GM18870 (cell line): ENCODE data around the gene TOLLIP.
A peak's percentile ranks its signal among the peaks of the same experiment; 100 is the strongest.
"Not testable (repeated sequence)": the region's sequence is repeated elsewhere in the genome, so short reads cannot be mapped to it uniquely, and the experiment has no call there.

ENCODE experiments used
- ATAC-seq: cut with Tn5 transposase; IDR thresholded peaks from one replicate; pipeline ENCODE4 v1.9.1; 2021; ENCODE audit warnings: moderate library complexity; ENCODE audit not compliant: unreplicated experiment

The TOLLIP gene

DNA sequence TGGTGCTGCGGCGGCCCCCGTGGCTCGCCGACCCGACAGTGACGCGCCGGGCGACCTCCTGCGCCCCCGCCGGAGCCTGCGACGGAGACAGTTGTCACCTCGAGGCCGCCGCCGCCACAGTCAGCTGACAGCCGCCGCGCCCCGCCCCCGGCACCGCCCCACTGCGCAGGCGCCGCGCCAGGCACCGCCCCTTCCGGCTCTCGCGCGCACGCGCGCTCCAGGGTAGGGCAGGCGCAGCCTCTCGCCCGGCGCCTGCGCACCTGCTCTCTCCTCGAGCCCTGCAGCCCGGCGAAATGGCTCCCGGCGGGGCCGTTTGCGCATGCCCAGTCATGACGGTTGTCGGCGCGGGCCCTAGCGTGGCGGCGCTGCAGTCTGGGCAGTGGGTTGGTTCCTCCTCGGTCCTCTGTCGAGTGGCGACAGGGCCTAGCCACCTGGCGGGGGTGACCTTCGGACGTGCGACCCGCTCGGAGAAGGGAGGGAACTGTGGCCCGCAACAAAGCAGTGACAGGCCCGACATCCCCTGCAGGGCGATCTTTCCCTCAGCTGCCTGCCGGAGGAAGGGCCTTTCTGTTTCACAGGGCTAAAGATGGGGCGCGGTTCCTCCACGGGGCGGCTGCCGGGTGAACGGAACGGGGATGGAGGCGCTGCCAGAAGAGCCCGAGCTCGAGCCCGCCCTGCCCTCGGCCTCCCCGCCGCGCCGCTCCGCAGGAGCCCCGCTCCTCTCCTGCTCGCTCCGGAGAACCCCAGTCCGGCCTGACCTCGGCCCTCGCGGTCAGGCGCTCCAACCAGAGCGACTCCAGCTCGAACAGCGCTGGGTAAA, at the start of gene TOLLIP:
TSS of gene TOLLIP (minus strand) at position 135 of the 820 bp plus-strand sequence. CDS start at position 1, 134 bp downstream.
- ATAC-seq = peak; percentile 52

DNA sequence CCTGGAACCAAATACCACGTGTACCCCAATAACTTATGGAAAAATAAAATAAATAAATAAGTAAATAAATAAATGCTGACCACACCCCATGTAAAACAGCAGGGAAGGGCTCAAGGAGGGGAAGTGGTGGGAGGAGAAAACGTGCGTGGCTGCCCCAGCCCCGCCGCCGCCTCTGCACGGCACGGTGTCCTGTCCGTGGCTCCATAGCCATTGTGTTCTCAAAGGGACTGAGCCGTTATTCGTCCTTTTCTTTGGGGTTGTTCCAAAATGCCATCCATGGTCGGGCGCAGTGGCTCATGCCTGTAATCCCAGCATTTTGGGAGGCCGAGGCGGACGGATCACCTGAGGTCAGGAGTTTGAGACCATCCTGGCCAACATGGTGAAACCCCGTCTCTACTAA, 49.5 kb upstream of the TOLLIP start:
- not testable (repeated sequence) for ATAC-seq

DNA sequence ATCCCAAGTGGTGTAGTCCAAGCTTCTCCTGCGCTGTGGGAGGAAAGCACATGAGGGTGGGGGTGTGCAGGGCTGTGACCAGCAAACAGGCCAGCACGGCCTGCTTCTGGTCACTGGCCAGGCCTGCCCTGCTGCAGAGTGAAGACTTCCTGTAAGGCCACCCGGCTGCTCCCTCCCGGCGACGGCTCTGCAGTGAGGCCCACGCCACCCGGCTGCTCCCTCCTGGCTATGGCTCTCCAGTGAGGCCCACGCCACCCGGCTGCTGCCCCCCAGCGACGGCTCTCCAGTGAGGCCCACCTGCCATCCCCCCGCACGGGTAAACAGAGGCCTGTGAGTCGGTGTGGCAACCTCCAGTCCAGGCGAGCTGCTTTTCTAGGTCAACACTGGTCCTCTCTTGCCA, 48.9 kb upstream of the TOLLIP start:
- ATAC-seq = no peak

DNA sequence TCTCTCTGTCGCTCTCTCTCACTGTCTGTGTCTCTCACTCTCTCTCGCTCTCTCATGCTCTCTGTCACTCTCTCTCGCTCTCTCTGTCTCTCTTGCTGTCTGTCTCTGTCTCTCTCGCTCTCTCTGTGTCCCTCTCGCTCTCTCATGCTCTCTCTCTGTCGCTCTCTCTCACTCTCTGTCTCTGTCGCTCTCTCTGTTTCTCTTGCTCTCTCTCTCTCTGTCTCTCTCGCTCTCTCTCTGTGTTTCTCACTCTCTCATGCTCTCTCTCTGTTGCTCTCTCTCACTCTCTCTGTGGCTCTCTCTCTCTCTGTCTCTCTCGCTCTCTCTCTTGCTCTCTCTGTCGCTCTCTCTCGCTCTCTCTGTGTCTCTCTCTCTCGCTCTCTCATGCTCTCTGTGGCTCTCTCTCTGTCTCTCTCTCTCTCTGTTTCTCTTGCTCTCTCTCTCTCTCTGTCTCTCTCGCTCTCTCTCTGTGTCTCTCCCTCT, 47.1 kb upstream of the TOLLIP start:
- no peak for ATAC-seq

DNA sequence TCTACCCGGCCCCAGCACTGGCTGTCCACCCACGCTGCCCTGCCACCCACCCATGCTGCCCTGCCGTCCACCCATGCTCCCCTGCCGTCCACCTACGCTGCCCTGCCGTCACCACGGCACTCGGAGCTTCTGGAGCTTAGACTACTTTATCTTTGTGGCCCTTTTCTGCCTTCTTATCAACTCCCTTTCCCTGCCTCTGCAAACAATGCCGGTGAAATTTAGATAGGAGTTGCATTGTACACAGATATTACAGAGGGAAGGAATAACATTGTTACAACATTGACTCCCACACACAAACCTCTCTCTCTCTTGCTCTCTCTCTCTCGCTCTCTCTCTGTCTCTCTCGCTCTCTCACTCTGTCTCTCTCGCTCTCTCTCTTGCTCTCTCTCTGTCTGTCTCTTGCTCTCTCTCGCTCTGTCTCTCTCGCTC, 46.6 kb upstream of the TOLLIP start:
- ATAC-seq = no peak

DNA sequence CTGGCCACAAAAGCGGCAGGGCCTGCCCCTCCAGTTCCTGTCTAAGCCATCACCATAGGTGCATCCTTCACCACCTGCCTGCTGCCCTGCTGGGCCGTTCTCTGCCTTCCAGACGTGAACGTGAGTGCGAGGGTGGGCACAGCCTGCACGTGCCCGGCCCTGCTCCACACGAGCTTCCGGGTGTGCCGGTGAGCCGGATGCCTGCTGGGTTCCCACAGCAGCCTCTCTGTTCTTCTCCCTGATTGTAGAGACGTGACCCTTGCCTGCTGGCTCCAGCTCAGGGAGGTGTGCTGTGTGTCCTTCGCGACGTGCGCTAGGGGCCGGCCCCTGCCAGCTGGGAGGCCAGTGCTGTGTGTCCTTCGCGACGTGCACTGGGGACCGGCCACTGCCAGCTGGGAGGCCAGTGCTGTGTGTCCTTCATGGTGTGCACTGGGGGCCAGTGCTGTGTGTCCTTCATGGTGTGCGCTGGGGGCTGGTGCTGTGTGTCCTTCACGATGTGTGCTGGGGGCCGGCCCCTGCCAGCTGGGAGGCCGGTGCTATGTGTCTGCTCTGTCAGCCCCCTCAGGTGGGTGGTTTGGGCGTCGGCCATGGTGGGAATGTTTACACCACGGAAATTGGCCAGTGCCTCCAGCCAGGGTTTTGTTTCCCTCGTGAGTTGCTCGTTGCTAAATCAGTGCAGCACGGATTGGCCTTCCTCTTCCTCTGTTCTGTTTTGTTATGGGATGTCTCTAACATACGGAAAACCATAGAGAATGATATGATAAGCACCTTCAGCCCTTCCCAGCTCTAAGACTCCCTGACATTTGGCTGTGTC, 44.9 kb upstream of the TOLLIP start:
- no peak for ATAC-seq

DNA sequence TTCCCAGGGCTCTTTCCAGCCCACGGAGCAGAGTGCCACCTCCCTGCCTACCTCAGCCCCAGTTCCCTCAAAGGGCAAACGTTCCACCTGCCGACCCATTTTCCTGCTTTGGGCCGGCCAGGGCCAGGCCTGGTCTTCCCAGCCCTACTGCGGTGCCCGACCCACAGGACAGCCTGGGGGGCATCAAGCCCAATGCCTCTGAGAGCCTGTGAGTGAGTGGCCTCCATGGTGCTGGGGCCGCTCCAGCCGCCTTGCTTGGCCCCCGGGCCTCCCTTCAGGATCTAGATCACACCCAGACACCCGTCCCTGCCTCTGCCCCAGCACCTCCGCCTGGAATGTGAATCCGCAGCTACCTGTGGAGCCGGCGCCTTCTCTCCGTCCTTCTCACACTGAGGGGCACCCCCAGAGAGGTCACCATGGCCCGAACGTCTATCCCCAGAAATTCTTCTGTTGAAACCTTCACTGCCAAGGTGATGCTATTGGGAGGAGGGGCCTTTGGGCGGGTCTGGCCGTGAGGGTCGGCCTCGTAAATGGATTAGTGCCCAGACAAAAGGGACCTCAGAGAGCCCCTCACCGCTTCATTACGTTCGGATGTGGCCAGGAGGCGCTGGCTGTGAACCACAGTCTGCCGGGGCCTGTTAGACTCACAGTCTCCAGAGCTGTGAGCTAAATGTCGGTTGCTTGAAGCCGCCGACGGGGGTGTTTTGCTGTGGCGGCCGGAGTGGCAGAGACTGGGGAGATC, 44.1 kb upstream of the TOLLIP start:
- ATAC-seq = no peak

DNA sequence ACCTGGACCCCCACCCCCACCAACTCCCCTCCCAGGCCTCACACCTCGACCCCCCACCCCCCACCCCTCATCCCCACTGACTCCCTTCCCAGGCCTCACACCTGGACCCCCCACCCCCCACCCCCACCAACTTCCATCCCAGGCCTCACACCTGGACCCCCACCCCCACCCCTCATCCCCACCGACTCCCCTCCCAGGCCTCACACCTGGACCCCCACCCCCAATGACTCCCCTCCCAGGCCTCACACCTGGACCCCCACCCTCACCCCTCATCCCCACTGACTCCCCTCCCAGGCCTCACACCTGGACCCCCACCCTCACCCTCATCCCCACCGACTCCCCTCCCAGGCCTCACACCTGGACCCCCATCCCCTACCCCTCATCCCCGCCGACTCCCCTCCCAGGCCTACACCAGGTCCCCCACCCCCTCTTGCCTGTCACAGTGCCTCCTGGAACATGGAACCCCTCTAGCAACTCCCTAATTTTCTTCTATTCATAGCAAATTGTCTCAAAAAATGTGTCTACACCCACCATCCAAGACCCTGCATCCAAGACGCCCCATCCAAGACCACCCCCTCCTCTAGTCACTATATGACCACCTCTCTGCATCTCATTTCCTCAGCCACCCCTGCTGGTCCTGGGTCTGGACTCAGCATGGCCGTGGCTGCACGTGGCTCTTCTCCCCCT, 43.4 kb upstream of the TOLLIP start:
- ATAC-seq = no peak

DNA sequence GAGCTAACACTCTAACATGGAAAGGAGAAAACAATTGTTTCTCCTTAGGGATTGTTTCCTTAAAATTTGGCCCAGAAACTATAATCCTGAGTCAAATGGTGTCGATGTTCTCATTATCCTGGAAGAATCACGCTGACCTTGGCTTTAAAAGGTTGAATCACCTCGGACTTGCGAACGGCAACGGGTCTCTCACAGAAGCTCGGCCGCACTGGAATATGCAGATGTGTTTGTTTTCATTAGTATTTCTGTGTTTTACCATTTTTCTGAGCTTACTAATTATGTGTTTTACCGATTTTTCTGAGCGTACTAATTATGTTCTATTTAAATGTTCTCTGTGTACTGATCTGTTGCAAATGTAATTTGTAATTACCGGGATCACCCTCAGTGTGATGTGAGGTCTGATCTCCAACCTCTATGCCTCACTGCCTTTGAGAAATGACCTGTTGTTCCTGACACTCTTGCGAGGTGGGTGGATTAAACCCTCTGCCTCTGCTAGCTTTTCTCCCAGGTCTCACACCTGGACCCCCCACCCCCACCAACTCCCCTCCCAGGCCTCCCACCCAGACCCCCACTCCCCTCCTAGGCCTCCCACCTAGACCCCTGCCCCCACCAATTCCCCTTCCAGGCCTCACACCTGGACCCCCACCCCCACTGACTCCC, 42.0 kb upstream of the TOLLIP start:
- ATAC-seq = no peak

DNA sequence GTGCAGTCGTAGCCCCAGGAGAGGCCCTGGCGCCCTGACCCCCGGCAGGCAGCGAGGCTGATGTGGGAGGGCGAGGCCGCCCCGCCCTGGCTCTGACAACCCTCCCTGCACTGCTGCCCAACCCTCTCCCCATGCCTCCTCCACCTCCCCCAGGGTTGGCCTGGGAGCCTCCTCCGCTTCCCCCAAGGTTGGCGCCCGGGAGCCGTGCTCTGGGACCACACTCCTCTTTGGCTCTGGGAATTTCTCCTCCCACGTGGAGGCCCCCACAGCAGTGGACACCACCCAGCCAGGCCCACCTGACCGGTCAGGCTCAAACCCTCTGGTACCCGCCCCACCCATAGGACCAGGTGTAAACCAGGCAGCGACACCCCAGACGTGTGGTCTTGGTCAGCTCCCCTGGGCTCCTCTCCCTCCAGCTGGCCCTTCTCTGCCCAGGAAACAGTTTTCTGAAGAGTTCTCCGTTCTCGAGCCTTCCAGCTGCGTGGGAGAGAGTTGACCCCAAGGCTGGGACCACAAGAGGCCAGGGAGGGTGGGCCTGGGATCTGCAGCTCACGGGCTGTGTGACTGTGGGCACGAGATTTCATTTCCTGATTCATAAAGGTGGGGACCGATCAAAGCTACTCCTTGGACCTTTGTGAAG, 40.8 kb upstream of the TOLLIP start:
- no peak for ATAC-seq

DNA sequence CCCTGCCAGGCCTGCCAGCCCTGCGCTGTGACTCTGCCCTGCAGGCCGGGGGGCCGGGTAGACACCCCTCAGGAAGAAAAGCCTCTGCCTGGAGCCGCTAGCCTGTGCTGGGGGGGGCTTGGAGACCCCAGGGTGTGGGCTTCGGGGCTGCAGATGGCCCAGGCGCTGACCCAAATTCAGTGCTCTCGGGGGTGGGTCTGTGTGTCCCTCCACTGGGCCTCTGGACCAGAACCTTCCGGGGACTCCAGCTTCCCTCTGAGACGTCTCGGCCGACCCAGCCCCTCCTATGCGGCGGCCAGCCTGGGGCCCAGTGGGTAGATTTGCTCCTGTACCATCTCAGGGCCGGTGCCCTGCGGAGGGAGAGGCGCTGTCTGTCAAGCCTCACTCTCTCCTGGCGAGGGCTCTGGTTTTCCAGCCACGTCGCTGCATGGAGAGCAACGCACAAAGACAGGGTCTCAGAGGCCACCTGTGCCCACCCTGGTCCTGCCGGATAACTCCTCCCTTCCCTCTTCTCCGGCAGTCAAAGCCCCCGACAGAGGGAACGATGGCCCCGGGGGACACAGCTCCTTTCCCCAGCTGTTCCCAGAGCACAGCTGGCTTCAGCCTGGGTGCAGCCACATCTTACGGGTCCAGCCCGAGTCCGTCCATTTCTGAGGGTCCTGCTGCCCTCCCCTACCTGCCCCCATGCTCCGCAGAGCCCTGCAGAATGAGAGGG, 40.1 kb upstream of the TOLLIP start:
- no peak for ATAC-seq

DNA sequence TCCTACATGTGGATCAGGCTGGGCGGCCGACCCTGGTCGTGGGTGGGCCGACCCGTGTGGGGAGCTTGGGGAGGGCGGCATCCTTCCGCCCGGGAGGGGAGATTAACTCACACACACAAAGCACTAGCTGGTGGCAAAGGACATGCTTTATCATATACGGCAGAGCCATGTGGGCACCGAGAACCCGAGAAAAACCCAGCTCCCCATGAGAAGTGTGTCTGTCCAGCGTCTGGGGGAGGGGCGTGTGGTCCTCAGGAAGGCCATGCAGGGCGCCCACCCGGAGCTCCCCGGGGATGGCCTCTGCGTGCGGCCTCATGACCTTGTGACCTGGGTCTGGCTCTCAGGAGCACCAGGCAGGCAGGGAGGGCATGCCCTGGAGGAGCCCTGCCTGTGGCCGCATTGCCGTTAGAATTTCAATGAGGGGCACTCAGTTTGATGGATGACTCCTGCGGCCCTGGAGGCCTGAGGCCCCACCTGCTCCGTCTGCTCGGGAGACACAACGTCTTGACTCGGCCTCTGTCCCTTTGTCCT, 39.4 kb upstream of the TOLLIP start:
- ATAC-seq = no peak

DNA sequence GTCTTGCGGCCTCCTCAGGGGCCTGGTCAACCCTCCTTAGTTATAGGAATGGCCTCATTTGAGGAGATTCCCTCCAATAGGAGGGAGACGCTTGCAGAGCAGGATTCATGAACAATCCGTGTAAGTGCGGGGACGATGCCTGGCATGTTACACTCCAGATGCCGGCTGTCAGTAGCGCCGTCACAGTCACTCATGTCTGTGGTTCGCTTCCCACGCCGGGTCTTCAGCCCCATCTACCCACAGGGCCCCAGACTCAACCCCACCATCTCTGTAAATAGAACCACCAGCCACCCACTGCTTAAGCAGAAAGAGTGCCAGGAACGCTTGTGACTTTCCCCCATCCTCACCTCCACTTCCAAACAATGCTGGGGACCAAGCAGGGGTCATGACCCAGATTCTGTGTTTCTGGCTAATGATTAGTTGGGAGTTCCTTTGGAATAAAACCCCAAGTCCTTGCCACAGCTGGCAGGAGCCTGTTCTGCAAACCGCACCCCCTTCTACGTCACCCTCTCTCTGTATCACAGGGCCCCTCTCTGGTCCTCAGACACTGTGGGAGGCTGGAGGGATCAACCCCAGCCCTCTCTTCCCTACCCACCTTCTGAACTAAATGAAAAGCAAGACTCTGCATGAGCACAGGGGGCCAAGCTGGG, 38.8 kb upstream of the TOLLIP start:
- no peak for ATAC-seq

DNA sequence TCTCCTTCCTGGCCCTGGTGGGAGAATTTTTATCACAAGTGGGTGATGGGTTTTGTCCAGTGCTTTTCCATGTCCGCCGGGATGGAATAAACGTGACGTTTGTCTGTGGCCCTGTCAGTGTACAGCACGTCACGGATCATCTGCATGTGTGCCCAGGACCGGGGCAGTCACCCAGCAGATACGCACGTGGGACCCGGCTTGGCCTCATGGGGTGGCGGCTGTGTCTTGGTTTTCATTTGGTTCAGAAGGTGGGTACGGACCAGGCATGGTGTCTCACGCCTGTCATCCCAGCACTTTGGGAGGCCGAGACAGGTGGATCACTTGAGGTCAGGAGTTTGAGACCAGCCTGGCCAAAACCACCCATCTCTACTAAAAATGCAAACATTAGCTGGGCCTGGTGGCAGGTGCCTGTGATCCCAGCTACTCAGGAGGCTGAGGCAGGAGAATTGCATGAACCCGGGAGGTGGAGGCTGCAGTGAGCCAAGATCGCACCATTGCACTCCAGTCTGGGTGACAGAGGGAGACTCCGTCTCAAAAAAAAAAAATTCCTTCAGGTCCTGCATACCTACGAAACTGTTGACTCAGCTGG, 38.1 kb upstream of the TOLLIP start:
- not testable (repeated sequence) for ATAC-seq

DNA sequence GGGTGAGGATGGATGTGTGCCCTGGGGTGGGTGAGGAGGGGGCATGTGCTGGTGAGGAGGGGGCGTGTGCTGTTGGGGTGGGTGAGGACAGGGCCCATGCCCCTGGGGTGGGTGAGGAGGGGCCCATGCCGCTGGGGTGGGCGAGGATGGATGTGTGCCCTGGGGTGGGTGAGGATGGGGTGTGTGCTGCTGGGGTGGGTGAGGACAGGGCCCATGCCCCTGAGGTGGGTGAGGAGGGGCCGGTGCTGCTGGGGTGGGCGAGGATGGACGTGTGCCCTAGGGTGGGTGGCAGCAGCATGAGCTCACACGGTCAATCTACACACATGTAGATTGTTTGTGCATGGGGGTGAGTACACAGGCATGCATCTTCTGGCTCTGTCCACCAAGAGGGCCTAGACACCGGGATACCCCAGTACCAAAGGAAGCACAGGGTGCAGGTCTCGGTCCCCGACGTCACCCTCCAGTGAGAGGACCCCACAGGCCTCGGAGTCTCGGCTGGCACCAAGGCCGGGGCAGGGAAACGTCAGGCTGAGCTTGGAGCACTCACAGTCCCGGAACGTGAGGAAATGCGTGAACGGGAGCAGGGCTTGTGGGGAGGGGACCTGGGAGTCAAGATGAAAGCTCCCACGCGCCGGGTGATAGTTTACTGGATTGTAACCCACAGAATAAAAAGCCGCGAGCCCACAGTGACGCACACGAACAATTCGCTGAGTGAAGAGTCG, 37.4 kb upstream of the TOLLIP start:
- no peak for ATAC-seq

DNA sequence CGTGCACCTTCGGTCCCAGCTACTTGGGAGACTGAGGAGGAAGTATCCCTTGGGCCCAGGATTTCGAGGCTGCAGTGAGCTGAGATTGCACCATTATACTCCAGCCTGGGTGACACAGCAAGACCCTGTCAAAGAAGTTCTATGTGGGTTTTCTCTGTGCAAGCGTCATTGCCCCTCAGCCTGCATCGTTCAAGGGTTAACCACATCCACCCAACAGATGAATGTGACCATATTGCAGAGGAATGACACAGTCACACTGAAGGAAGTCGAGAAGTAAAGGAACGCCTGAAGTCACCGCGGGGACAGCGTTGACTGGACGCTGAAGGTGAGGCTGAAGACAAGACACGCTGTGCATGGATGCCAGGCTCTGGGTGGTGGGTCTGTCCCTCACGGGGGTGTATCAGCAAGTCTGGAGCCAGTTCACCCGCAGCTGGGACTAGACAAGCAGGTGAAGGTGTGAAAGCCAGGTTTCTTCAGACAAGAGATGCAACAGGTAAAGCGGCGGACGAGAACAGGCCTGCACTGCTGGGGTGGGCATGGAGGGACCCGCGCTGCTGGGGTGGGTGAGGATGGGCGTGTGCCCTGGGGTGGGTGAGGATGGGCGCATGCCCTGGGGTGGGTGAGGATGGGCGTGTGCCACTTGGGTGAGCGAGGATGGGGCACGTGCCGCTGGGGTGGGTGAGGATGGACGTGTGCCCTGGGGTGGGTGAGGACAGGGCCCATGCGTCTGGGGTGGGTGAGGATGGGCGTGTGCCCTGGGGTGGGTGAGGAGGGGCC, 36.5 kb upstream of the TOLLIP start:
- ATAC-seq = no peak
